Measurements from ENCODE around the gene ZBTB16. TPM values are rescaled to one million over a fixed set of nuclear protein-coding genes. Genes with fewer than 3 reads are reported as not detected.

Gene ZBTB16
- total and polyA plus RNA-seq, 2 donors (not counting 3 experiments of a cell fraction or from before 2014, with no cell fraction given), result 9.8 to 20.3 TPM

GRCh38 chr11:114010931-114011330 is 48.6 kb upstream of the ZBTB16 start:
- H3K4me1 ChIP-seq (ENCODE audit: control insufficient read depth, extremely low read depth, insufficient read depth, low read length), result no peaks in the 10 kb centered on the region
- no peak for FAIRE-seq
- no peak overlapping the region for H3K4me3 ChIP-seq (replicated peaks in 1 of 3; ENCODE audit: insufficient read depth in 1 of 3, low read depth in 1 of 3, low read length in 3 of 3)
- dilution Hi-C loops (cut with MboI; ENCODE audit: extremely low pct_ligation_motif_present, low sequenced_read_pairs) (no loop called here), intact Hi-C loops (cut with micrococcal nuclease) (no loop called here)
- no peak overlapping the region for H3K9ac ChIP-seq (replicated peaks; ENCODE audit: extremely low read depth, insufficient read depth, low read length)
- H3K27me3 ChIP-seq (ENCODE audit: control insufficient read depth in 2 of 2, insufficient read depth in 2 of 2, low read length in 2 of 2), result peaks cover 2 to 3% of the 10 kb centered on the region in 2 experiments
- H3K79me2 ChIP-seq (ENCODE audit: control insufficient read depth, insufficient read depth, low read length), result no peaks in the 10 kb centered on the region
- DNase-seq (ENCODE audit: low read depth, low spot score), result no peak
- TF ChIP-seq EZH2 (IDR thresholded peaks at IDR 0.05; ENCODE audit: borderline replicate concordance, low read depth, low read length, severe bottlenecking), result no peak
- no peak for TF ChIP-seq CTCF (IDR thresholded peaks at IDR 0.05; ENCODE audit: extremely low read depth in 1 of 2, insufficient read depth in 1 of 2, low read depth in 1 of 2, low read length in 2 of 2)
- TF ChIP-seq MYC (IDR thresholded peaks at IDR 0.05; ENCODE audit: low read depth, low read length), result no peak
- TF ChIP-seq GATA2 (IDR thresholded peaks at IDR 0.05; ENCODE audit: insufficient read depth, insufficient read length, low read depth, low read length), result no peak
- no peak for TF ChIP-seq JUN (IDR thresholded peaks at IDR 0.05; ENCODE audit: borderline replicate concordance, insufficient read depth, insufficient read length, low read depth)
- no peak for TF ChIP-seq MAX (IDR thresholded peaks at IDR 0.05; ENCODE audit: insufficient read depth, insufficient read length)
- TF ChIP-seq POLR2A (IDR thresholded peaks at IDR 0.05; ENCODE audit: low read depth, low read length), result no peak
- no peak for TF ChIP-seq POLR2AphosphoS5 (IDR thresholded peaks at IDR 0.05; ENCODE audit: insufficient read depth, low read depth, low read length)
- no peak for TF ChIP-seq FOS (IDR thresholded peaks at IDR 0.05; ENCODE audit: borderline replicate concordance, insufficient read depth, low read length)
- no peaks in the 10 kb centered on the region for H3K36me3 ChIP-seq (ENCODE audit: control insufficient read depth in 2 of 2, extremely low read depth in 1 of 2, insufficient read depth in 2 of 2, low read length in 2 of 2)
- H3K27ac ChIP-seq (ENCODE audit: insufficient read depth, low read depth, low read length), result no peak overlapping the region
- ChIA-PET CTCF (no interaction called here), POLR2A (no interaction called here)
- BruUV-seq (replicated peaks), result no TSS peak
- no peaks in the 10 kb centered on the region for H4K20me1 ChIP-seq (replicated peaks; ENCODE audit: control insufficient read depth, extremely low read depth, insufficient read depth, low read length)
- H2AFZ ChIP-seq (ENCODE audit: low read depth, low read length), result no peak overlapping the region
- H3K9me3 ChIP-seq (replicated peaks; ENCODE audit: control insufficient read depth, insufficient read depth, low read length), result no peaks in the 10 kb centered on the region
- H3K4me2 ChIP-seq (ENCODE audit: insufficient read depth, low read length), result no peak overlapping the region
- no peaks in the 10 kb centered on the region for H3K9me1 ChIP-seq (replicated peaks; ENCODE audit: control insufficient read depth, extremely low read depth, insufficient read depth, low read length)

Measured in endothelial cell of umbilical vein (primary cell).